PFSK-1 (cell line): ENCODE measurements around the gene SLC9A8.

Experiments
- POLR2AphosphoS5 ChIP-seq: IDR thresholded peaks from 2 replicates; pipeline ENCODE4 v1.6.1; 2012; ENCODE audit warnings: low read depth, mild to moderate bottlenecking, control low read depth, low read length, moderate library complexity
- REST ChIP-seq, 2 experiments: IDR thresholded peaks; 2 replicates each; pipeline versions ENCODE4 v1.6.1 to v1.8.0; 2011 to 2012; ENCODE audit warnings: low read depth in 2 of 2, low read length in 2 of 2, control low read depth in 1 of 2, inconsistent platforms in 1 of 2, mild to moderate bottlenecking in 1 of 2, moderate library complexity in 1 of 2; ENCODE audit not compliant: insufficient read depth in 1 of 2
- SIN3A ChIP-seq: IDR thresholded peaks from 2 replicates; pipeline ENCODE4 v1.6.1; 2012; ENCODE audit warnings: mild to moderate bottlenecking, low read length, moderate library complexity, borderline replicate concordance; ENCODE audit not compliant: insufficient read depth
- TAF1 ChIP-seq: IDR thresholded peaks from 2 replicates; pipeline ENCODE4 v1.6.1; 2012; ENCODE audit warnings: low read length, control low read depth, borderline replicate concordance; ENCODE audit not compliant: insufficient read depth

GRCh38 chr20:49892260-49892659, 79.6 kb downstream of the SLC9A8 start:
- TF ChIP-seq POLR2AphosphoS5 (no peak), TAF1 (no peak), REST (IDR thresholded peaks at IDR 0.05; ENCODE audit: insufficient read depth in 1 of 2, low read depth in 2 of 2, low read length in 2 of 2) (no peak), SIN3A (no peak)
